CD4-positive, alpha-beta T cell treated with Interleukin-10 for 1 hour (primary cell): ENCODE measurements around the gene ABL1.
A peak's percentile ranks its signal among the peaks of the same experiment; 100 is the strongest.
"Not testable (repeated sequence)": the region's sequence is repeated elsewhere in the genome, so short reads cannot be mapped to it uniquely, and the experiment has no call there.

Experiments
- DNase-seq: peaks from one replicate; pipeline ENCODE4 v3.0.0-alpha.2; 2020

ABL1 gene

DNA sequence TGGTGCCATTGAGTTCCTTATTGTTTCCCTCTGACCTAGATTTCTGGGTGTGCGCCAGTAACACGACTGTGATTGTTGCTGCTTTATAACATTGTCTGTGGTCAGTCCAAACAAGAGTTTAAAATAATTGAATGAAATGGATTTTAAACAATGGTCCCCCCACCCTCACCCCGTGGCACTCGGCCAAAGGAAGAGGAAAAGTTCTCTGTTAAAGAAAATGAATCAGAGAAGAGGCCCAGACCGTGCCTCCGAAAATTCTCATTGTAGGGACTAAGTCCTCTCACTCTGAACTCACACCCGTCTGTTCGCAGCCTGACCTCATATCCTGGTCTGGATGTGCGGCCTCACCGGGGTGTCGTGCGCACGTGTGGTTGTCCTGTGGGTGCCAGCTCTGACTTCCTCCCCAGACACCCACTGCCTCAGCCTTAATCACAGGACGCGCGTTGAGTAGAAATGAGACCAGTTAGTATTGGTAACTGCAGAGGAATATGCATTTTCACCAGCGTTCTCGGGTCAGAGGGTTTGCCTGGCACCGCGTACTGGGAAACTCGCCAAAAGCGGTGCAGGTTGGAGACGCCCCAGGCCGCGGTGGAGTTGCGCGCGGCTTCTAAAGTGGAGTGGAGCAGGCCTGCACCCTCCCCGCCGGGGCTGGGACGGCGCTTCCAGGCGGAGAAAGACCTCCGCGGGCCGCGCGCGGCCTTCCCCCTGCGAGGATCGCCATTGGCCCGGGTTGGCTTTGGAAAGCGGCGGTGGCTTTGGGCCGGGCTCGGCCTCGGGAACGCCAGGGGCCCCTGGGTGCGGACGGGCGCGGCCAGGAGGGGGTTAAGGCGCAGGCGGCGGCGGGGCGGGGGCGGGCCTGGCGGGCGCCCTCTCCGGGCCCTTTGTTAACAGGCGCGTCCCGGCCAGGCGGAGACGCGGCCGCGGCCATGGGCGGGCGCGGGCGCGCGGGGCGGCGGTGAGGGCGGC, at the start of gene ABL1:
Gene ABL1 (plus strand): TSS at position 884 of the 966 bp plus-strand sequence. CDS start 193 bp downstream, outside the sequence.
- DNase-seq = peak; percentile 66

GRCh38 chr9:130785940-130786508, 49.0 kb upstream of the ABL1 start:
- no peak for DNase-seq

DNA sequence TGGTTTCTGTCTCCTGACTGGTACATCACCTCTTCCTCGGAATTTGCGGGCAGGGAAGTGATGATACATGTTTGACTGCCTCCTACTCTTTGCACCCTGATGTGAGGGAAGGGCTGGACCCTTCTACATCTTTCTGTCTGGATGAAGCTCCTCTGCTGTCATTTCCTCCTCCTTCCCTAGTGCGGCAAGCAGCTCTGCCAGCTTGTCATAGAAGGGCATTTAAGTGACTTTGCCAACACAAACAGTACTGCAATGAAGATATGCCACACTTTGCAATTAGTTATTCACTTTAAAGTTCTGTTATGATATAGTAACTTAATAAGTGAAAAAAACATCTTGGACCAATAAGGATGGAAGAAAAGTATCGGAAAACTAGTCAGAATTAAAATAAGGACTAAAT, 48.5 kb upstream of the ABL1 start:
- DNase-seq = no peak

DNA sequence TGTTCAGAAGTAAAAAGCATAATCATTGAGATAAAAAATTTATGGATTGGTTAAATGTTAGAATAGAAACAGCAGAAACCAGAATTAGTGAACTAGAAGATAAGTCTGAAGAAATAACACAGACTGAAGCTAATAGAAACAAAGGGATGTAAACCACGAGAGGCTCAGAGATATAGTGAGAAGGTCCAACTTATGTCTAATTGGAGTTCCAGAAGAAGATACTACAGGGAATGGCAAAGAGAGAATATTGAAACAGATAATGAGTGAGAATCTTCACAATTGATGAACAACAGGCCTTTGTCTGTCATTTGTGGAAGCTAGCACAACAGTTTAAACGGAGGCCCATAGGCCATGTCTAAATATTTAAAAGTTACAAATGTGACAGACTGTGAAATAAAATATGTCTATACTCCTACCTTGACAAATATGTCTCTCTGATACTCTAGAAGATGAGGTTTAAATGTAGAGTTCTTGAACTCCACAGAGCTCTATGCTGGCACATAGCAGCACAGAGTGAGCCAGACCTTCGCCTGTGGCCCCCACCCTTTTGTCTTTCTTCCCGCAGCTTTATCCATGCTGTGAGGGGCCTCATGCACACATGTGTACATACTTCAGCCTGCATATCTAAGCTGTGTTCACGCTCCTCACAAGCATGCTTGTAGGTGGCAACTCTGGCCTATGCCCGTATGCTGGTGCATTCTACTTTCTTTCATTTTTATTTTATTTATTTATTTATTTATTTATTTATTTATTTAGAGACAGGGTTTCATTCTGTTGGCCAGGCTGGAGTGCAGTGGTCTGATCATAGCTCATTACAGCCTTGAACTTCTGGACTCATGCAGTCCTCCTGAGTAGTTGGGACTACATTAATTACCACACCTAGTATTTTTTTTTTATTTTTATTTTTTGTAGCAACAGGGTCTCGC, 45.0 kb upstream of the ABL1 start:
- no peak for DNase-seq

DNA sequence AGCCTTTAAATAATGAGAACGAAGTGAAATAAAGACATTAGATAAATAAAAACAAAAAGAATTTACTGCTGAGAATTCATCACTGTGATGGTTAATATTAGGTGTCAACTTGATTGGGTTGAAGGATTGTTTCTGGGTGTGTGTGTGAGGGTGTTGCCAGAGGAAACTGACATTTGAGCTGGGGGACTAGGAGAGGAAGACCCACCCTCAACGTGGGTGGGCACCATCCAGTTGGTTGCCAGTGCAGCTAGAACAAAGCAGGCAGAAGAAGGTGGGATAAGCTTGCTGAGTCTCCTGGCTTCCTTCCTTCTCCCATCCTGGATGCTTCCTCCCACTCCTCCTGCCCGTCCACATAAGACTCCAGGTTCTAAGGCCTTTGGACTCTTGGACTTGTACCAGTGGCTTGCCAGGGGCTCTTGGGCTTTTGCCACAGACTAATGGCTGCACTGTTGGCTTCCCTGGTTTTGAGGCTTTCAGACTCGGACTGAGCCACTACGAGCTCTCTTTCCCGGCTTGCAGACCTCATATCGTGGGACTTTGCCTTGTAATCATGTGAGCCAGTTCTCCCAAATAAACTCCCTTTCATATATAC, 43.7 kb upstream of the ABL1 start:
- DNase-seq = no peak

- no peak for DNase-seq
Observed at GRCh38 chr9:130793589-130793988, 41.5 kb upstream of the ABL1 start.

DNA sequence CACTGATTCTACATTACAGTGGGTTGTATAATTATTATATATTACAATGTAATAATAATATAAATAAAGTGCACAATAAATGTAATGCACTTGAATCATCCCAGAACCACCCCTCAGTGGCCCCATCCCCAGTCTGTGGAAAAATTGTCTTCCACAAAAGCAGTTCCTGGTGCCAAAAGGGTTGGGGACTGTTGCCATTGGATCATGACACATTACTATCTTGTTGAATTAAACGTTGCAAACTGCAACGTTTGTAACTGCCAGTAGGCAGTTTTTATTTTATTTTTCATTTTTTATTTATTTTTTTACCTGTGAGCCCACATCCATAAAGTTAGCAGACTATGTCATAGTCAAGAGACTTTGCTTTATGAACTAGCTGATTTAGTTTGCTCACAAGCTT, 41.0 kb upstream of the ABL1 start:
- not testable (repeated sequence) for DNase-seq

DNA sequence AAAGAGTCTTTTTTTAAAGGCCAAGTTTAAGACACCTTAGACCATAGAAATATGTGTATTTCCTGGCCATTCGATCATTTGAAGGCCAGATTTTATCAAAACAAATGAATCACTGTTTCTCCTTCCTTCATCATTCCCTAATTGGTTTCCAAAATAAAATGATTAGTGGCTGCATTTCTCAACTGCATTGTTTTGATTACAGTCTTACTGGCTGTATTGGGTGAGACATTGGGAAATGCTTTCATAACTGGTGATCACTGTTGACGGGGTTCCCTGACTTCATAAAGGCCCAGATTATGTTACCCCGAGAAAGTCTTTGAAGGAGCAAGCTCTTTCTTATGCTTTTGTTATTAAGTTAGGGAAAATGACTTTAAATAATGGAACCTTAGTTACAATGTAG, 40.6 kb upstream of the ABL1 start:
- DNase-seq = not testable (repeated sequence)

DNA sequence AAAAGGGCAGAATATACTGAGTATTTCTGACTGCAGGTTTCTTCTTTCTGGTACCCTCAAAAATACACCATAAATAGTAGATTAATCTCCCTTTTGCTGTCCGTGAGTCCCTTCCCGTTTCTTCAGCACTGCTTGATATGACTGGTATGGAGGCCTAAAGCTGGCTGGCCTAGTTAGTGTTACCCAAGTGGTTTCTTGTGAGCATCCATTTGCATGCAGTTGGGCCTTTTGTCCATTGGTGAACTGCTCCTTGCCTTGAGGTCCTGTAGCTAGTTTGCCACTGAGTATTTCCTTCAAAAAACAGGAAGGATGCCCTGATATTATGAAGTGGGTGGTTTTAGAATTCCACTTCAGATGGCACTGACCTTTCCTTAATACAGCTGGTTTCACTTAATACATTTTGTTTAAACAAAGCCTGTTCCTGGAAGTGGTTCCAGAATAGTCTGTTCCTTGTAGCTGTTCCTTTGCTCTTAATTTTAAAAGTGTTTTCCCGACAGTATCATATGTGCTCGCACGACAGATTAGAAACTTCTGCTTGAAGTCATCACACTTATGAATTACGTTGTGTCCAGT, 40.0 kb upstream of the ABL1 start:
- DNase-seq = no peak

- DNase-seq = not testable (repeated sequence)
Observed at GRCh38 chr9:130803116-130803515, 31.9 kb upstream of the ABL1 start.

GRCh38 chr9:130805510-130806326, 29.3 kb upstream of the ABL1 start:
- no peak for DNase-seq

GRCh38 chr9:130806327-130806716, 28.7 kb upstream of the ABL1 start:
- DNase-seq = no peak

GRCh38 chr9:130810609-130811136, 24.4 kb upstream of the ABL1 start:
- no peak for DNase-seq

GRCh38 chr9:130815242-130815808, 19.7 kb upstream of the ABL1 start:
- no peak for DNase-seq

GRCh38 chr9:130817914-130818313, 17.1 kb upstream of the ABL1 start:
- no peak for DNase-seq

DNA sequence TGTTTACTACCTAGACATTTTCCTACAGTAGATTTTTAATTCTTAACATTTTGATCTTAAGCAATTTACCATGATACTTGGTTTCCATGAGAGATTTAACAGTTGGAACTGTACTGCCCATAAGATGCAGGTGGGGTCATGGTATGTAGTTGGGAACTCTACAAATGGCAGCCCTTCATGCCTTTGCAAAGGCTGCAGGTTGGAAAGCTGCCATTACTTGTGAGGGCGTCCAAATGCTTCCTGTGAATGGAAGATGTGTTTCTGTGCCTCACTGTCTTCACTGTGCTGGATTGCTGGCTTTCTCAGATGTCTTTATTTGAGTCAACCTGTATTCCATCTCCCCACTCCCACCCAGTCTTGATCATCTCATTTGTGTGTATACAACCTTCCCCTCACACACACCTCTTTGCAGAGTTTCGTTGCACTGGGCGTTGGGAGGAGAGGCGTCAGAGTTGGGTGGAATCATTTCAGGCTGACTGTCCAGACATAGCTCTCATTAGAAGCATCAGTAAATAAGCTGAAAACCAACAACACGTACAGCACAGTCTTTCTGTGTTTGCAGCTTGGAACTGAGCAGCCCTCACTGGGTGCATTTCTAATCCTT, 14.8 kb upstream of the ABL1 start:
- no peak for DNase-seq

GRCh38 chr9:130823435-130823834, 11.6 kb upstream of the ABL1 start:
- no peak for DNase-seq

GRCh38 chr9:130824079-130824478, 11.0 kb upstream of the ABL1 start:
- DNase-seq = no peak

- DNase-seq = no peak
Observed at GRCh38 chr9:130824643-130825350, 10.3 kb upstream of the ABL1 start.

GRCh38 chr9:130825351-130825651, 9.8 kb upstream of the ABL1 start:
- DNase-seq = no peak
